ENCODE data around the gene ARFIP1.
A peak's percentile ranks its signal among the peaks of the same experiment; 100 is the strongest.

ARFIP1 gene

GRCh38 chr4:152935143-152935542 is 155.4 kb downstream of the ARFIP1 start:
- H3K27ac ChIP-seq, result peak overlapping the region; percentile 33

GRCh38 chr4:152935631-152936445 is 156.1 kb downstream of the ARFIP1 start, which contains the start of gene FHDC1:
FHDC1 (plus strand) TSS chr4:152936323; CDS start chr4:152943058, 6,735 bp downstream.
- peak; percentile 27 for DNase-seq (ENCODE audit: low read depth, low spot score)
- peak within 1 kb of the TSS; percentile 33 for H3K27ac ChIP-seq

More at GRCh38 chr4:152935143-152935542, 155.4 kb downstream of the ARFIP1 start:
- DNase-seq (ENCODE audit: low read depth, low spot score), result no peak

GRCh38 chr4:152936446-152937335 is 156.9 kb downstream of the ARFIP1 start:
- DNase-seq (ENCODE audit: low read depth, low spot score), result no peak
- peak overlapping the region; percentile 33 for H3K27ac ChIP-seq

GRCh38 chr4:152937336-152938236 is 157.8 kb downstream of the ARFIP1 start:
- no peak for DNase-seq (ENCODE audit: low read depth, low spot score)
- no peak overlapping the region for H3K27ac ChIP-seq

GRCh38 chr4:152938237-152938947 is 158.6 kb downstream of the ARFIP1 start:
- DNase-seq (ENCODE audit: low read depth, low spot score), result no peak

GRCh38 chr4:152939621-152940020 is 159.9 kb downstream of the ARFIP1 start:
- DNase-seq (ENCODE audit: low read depth, low spot score), result no peak
- H3K27ac ChIP-seq, result no peak overlapping the region

More at GRCh38 chr4:152938237-152938947, 158.6 kb downstream of the ARFIP1 start:
- H3K27ac ChIP-seq, result no peak overlapping the region

- H3K27ac ChIP-seq, result no peak overlapping the region
- DNase-seq (ENCODE audit: low read depth, low spot score), result no peak
These were observed 160.7 kb downstream of the ARFIP1 start for GRCh38 chr4:152940461-152940860.

GRCh38 chr4:152941411-152941810 is 161.7 kb downstream of the ARFIP1 start:
- no peak for DNase-seq (ENCODE audit: low read depth, low spot score)

GRCh38 chr4:152942346-152942745 is 162.6 kb downstream of the ARFIP1 start:
- DNase-seq (ENCODE audit: low read depth, low spot score), result no peak
- H3K27ac ChIP-seq, result no peak overlapping the region

More at GRCh38 chr4:152941411-152941810, 161.7 kb downstream of the ARFIP1 start:
- no peak overlapping the region for H3K27ac ChIP-seq

- DNase-seq (ENCODE audit: low read depth, low spot score), result no peak
- H3K27ac ChIP-seq, result no peak overlapping the region
These were observed 163.9 kb downstream of the ARFIP1 start for GRCh38 chr4:152943672-152944071.

- no peak overlapping the region for H3K27ac ChIP-seq
- no peak for DNase-seq (ENCODE audit: low read depth, low spot score)
These were observed 165.0 kb downstream of the ARFIP1 start for GRCh38 chr4:152944666-152945320.

GRCh38 chr4:152945639-152946038 is 165.9 kb downstream of the ARFIP1 start:
- no peak for DNase-seq (ENCODE audit: low read depth, low spot score)
- no peak overlapping the region for H3K27ac ChIP-seq

- no peak for DNase-seq (ENCODE audit: low read depth, low spot score)
- no peak overlapping the region for H3K27ac ChIP-seq
These were observed 166.7 kb downstream of the ARFIP1 start for GRCh38 chr4:152946446-152946845.

- DNase-seq (ENCODE audit: low read depth, low spot score), result no peak
- H3K27ac ChIP-seq, result no peak overlapping the region
These were observed 167.6 kb downstream of the ARFIP1 start for GRCh38 chr4:152947311-152947710.

GRCh38 chr4:152949930-152950329 is 170.2 kb downstream of the ARFIP1 start:
- H3K27ac ChIP-seq, result no peak overlapping the region
- DNase-seq (ENCODE audit: low read depth, low spot score), result no peak

GRCh38 chr4:152950402-152951274 is 170.9 kb downstream of the ARFIP1 start:
- DNase-seq (ENCODE audit: low read depth, low spot score), result no peak
- no peak overlapping the region for H3K27ac ChIP-seq

- no peak for DNase-seq (ENCODE audit: low read depth, low spot score)
- H3K27ac ChIP-seq, result no peak overlapping the region
These were observed 171.6 kb downstream of the ARFIP1 start for GRCh38 chr4:152951348-152951747.

- H3K27ac ChIP-seq, result no peak overlapping the region
- no peak for DNase-seq (ENCODE audit: low read depth, low spot score)
These were observed 173.8 kb downstream of the ARFIP1 start for GRCh38 chr4:152953514-152953913.
